AG09309 (cell line): Measurements from ENCODE around the gene FBXO36.

Source experiments
- DNase-seq: peaks from one replicate; pipeline ENCODE4 v3.0.0-alpha.2; 2010; ENCODE audit warnings: low read depth
- H3K4me3 ChIP-seq: 2 replicates; pipeline ENCODE4 v1.5.1; 2011; ENCODE audit warnings: mild to moderate bottlenecking, low read depth, low read length, moderate library complexity; ENCODE audit not compliant: control insufficient read depth
- TF ChIP-seq, protein P1 (sequence below): IDR thresholded peaks from 2 replicates; pipeline ENCODE4 v1.5.1; 2011; ENCODE audit warnings: mild to moderate bottlenecking, low read depth, low read length, inconsistent platforms; ENCODE audit not compliant: insufficient read depth, control insufficient read depth; ENCODE audit errors: missing control alignments

Gene FBXO36

DNA sequence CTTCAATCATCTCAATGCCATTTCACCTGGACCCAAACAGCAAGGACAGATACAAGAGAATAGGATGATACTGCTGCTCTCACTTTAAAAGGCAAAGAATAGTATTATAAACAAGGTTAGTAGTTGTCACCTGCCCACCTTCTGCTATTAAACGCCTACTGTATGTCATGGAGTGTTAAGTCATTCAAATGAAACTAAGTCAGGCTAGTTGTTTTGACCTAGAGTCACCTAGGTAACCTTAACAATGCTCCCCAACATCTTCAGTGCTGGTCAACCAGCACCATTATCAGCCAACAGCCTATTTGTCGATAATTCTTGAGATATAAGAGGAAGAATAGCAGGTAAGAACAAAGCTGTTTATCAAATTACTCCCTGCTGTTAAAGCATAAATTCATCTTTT lies 39.7 kb upstream of the FBXO36 start:
- TF ChIP-seq, protein P1, sequence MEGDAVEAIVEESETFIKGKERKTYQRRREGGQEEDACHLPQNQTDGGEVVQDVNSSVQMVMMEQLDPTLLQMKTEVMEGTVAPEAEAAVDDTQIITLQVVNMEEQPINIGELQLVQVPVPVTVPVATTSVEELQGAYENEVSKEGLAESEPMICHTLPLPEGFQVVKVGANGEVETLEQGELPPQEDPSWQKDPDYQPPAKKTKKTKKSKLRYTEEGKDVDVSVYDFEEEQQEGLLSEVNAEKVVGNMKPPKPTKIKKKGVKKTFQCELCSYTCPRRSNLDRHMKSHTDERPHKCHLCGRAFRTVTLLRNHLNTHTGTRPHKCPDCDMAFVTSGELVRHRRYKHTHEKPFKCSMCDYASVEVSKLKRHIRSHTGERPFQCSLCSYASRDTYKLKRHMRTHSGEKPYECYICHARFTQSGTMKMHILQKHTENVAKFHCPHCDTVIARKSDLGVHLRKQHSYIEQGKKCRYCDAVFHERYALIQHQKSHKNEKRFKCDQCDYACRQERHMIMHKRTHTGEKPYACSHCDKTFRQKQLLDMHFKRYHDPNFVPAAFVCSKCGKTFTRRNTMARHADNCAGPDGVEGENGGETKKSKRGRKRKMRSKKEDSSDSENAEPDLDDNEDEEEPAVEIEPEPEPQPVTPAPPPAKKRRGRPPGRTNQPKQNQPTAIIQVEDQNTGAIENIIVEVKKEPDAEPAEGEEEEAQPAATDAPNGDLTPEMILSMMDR = no peak
- DNase-seq = no peak
- H3K4me3 ChIP-seq = no peak overlapping the region

DNA sequence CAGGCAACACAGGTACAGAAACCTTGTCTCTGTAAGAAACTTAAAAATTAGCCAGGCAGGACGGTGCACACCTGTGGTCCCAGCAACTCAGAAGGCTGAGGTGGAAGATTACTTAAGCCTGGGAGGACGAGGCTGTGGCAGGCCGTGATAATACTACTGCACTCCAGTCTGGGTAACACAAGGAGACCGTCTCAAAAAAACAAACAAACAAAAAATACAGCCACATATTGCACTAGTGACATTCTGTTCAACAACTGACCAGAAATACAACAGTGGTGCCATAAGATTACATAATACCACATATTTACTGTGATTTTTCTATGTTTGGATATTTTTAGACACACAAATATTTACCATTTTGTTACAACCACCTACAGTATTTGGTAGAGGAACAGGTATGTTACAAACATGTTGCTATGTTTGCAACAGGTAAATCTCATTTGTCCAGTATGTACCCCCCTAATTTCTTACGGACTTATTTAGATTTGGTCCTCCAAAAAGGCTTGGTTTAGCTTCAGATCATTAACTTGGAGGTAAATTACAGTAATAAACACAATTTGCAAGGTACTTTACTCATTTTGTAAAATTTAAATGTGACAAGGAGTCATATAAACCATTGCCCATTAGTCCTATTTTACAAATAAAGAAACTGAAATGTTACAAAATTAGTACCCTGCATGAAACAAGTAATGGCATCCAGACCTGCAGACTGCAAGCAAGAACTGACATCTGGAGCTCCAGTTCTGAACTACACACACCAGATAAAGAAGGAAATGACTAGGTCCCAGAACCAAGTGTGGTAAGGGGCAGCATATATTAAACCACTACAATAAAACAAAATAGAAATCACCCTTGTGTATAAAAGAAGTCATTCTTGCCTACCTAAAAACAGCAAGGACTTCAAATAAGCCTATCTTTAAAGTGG lies 37.3 kb upstream of the FBXO36 start:
- TF ChIP-seq, protein P1 = no peak
- DNase-seq = no peak
- no peak overlapping the region for H3K4me3 ChIP-seq

DNA sequence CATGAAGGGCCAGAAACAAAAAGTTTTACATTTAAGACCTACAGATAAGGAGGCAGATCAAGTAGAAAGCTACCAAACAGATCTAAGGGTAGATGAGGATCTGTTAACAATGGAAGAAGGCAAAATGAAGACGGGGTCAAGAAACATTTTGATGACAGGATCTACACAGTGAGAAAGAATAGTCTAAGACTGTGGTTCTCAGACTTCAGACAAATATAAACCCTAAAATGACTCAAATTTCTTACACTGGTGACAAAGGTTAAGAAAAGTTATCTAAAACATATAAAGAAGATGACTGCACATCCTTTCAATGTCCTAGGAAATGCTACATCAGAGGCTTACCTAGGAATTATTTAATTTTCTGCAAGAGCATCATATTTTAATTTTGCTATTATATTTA lies 34.9 kb upstream of the FBXO36 start:
- H3K4me3 ChIP-seq = no peak overlapping the region
- DNase-seq = no peak
- TF ChIP-seq, protein P1 = no peak

DNA sequence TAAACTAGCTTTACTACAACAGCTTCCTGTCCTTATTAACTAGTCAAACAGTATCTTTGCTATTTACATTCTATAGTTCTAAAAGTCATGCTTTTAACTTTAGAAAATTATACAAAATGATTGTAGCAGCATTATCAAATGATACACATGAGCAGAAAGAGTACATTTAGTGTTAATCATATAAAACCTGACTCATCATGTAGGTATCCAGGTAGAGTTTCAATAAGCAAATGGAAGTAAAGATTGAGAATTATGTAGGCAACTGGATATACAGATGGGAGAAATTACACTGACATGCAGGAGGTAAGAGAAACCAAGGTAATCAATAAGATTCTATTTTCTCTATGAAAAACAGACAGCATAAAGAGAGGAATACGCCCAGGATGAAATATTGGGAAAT lies 34.3 kb upstream of the FBXO36 start:
- no peak overlapping the region for H3K4me3 ChIP-seq
- TF ChIP-seq, protein P1 = no peak
- DNase-seq = no peak

DNA sequence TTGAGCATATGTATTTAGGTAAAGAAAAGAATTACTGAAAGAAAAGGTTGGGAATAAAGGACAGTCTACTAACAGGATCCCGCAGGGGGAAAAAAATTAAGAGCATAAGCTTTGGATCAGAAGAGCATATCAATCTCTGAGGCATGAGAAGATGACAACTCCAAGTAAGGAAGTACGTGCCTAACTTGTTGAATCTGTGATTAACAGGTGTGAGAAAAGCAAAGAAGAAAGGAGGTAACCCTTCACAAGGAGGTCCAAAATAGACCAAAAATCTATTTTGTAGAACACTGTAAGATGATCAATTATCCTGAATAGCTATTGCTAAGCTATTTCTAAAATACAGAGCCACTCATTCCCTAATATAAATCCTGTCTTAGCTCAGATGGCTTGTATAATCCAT lies 33.3 kb upstream of the FBXO36 start:
- TF ChIP-seq, protein P1 = no peak
- no peak for DNase-seq
- H3K4me3 ChIP-seq = no peak overlapping the region

DNA sequence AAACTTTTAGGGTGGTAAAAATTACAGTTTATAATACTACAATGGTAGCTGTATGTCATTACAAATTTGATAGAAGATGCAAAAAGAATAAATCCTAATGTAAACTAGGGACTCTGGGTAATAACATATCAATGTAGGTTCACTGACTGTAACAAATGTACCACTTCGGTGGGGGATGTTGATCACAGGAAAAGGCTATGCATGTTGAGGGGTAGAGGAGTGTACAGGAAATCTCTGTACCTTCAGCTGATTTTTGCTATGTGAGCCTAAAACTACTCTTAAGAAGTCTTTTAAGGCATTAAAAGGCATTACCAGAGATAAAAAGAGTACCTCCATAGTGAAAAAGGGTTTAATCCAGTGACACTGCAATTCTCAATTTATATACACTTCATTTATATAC lies 25.4 kb upstream of the FBXO36 start:
- no peak for DNase-seq
- H3K4me3 ChIP-seq = no peak overlapping the region
- TF ChIP-seq, protein P1 = no peak
